ENCODE measurements around the gene PSAT1.

The PSAT1 gene

DNA sequence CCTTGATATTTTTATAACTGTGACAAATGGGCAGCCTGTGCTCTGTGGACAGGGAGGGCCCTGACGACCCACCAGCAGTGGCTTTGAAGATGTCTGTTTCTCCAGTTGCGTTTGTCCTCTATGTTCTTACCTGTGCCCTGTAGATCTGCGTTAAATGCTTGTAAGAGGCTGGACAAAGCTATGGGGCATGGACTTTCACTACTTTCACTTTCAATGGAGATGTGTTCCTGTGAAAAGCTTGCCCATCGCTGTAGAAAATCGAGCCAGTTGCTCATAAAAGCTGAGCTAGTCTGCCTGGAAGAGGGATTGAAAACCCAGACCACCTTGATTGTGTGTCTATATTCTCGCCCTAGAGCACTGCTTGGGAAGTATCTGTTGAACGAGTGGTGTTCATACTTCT is 74.1 kb downstream of the PSAT1 start:
- no peak for DNase-seq

DNA sequence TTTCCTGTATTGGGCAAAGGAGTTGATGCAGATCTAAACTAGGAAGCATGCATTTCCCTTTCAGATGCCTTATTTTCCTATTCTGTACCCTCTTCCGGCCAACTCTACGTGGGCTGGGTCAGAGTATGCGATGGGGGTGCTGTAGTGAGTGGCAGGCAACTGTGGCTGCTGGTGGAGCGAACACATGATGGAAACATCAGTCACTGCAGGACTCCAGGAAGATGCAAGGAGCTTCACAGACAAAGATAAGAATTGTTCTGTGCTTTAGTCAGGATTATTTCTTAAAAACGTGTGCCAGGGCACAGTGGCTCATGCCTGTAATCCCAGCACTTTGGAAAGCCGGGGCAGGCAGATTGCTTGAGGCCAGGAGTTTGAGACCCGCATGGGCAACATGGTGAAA is 75.1 kb downstream of the PSAT1 start:
- DNase-seq: no peak
